LNCAP (cell line): ENCODE results near the gene DCTN1.

Experiments
- TF ChIP-seq, protein P1 (sequence below): fragments of 450-650 bp; IDR thresholded peaks from 2 replicates; pipeline ENCODE4 v1.5.1; 2017; ENCODE audit warnings: mild to moderate bottlenecking

DCTN1 gene

DNA sequence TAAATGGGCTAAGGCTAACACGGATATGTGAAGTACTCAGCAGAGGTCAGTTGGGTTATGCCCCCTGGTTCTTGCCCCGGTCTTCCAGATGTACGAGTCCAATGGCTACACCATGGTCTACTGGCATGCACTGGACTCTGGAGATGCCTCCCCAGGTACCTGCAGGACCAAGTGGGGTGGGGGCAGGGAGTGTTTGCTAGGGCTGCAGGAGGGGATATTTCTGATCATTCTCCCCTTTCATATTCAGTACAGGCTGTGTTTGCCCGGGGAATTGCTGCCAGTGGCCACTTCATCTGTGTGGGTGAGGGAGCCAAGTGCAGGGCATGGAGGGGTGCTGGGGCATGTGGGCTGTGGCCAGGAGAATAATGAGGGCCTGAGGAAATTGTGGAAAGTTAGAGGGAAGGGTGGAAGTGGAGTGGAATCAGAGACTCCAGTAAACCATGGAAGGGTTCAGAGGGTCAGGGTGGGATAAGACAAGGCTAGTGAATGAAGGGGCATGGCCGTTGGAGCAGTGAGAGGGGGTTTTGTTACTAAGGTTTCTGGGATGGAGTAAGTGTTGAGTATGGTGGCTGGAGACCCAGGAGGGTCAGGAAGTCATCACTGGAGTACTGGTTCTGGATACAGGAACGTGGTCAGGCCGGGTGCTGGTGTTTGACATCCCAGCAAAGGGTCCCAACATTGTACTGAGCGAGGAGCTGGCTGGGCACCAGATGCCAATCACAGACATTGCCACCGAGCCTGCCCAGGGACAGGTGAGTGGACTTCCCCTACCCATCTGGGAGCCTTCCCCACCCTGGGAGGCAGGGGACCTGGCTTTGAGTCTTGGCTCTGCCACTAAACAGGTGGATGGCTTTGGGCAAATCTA, 43.4 kb upstream of the DCTN1 start:
- TF ChIP-seq, protein P1, sequence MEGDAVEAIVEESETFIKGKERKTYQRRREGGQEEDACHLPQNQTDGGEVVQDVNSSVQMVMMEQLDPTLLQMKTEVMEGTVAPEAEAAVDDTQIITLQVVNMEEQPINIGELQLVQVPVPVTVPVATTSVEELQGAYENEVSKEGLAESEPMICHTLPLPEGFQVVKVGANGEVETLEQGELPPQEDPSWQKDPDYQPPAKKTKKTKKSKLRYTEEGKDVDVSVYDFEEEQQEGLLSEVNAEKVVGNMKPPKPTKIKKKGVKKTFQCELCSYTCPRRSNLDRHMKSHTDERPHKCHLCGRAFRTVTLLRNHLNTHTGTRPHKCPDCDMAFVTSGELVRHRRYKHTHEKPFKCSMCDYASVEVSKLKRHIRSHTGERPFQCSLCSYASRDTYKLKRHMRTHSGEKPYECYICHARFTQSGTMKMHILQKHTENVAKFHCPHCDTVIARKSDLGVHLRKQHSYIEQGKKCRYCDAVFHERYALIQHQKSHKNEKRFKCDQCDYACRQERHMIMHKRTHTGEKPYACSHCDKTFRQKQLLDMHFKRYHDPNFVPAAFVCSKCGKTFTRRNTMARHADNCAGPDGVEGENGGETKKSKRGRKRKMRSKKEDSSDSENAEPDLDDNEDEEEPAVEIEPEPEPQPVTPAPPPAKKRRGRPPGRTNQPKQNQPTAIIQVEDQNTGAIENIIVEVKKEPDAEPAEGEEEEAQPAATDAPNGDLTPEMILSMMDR, result no peak

DNA sequence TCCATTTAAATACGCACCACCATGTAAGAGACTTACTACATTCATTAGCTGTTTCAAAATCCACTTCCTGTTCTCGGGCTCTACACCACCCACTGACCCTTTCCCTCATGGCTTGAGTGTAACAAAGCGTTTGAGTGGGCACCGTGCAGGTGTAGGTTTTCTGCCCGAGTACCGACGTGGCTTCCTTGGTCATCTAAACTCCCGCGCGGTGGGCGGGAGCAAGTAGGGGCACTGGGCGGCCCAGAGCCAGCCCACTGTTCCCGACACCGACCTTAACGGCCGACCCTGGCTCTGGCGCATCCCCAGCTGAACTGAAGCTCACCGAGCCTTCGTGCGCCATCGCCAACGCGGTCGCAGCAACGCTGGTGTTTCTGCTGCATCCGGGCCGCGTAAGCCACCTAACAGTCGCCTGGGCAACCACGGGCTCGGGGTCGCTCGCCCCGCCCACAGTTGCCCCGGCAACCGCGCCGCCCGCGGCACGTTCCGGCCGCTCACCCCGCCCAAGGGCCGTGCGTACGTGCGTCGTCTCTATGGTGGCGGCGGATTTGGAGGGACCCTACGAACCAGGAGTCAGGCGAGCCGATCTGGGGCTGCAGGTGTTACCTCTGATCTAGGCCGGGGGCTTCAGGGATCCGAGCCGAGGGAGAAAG, 41.2 kb upstream of the DCTN1 start, which contains the start of the genes C2orf81 and WDR54:
Gene C2orf81 (minus strand): TSS at position 399 of the 650 bp plus-strand sequence. CDS start 59 bp downstream, at position 340.
Gene WDR54 (plus strand): TSS at position 510 of the 650 bp plus-strand sequence. CDS start 424 bp downstream, outside the sequence.
- TF ChIP-seq, protein P1, result no peak

DNA sequence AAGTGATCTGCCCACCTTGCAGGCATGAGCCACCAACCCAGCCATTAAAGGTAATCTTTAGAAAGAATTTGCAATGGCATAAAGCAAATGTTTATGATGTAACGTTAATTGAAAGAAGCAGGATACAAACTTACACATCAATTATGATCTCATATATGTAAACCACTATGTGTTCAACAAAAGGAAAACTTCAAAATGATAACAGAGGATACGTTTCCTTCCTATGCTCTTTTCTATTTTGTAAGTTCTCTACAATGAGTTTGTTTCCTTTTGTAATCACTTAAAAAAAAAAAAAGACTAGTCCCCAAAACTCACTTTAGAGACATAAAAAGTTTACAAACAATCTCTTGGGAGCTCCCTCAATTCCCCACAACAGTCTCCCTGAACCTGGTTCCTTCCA, 39.9 kb upstream of the DCTN1 start:
- TF ChIP-seq, protein P1, result no peak

DNA sequence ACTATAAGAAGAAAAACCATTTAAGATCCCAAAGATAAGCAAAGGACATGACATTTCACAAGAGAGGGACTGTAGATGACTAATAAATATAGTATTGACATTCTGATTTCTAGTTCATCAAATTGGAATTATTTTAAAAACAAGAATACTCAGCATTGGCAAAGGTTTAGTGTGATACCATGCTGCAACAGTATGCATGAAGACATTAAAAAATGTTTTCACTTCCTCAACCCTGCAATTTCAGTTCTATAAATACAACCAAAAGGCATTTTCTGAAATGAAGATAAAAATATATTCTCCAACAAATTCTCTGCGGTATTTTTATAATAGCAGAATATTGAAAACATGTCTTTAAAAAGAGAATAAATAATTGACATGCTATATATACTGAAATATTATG, 39.2 kb upstream of the DCTN1 start:
- TF ChIP-seq, protein P1, result no peak

DNA sequence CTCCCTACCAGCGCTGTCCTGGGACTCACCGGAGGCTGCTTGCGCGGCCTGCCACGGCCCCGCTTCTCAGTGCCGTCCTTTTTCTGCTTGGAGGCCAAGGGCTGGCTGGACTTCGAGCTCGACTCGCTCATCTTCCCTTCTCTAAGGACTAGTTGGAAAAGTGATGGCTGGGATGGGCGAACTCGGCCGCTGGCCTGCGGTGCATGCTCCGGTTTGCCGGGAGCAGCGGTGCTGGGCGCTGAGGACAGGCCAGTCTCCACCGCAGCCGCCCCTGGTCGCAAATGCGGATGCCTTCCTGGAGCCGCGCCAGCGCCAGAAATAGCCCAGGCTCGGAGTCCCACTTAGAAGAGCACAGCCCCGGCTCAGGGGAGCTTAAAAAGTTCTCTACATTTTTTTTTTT, 38.2 kb upstream of the DCTN1 start:
- TF ChIP-seq, protein P1, result no peak

DNA sequence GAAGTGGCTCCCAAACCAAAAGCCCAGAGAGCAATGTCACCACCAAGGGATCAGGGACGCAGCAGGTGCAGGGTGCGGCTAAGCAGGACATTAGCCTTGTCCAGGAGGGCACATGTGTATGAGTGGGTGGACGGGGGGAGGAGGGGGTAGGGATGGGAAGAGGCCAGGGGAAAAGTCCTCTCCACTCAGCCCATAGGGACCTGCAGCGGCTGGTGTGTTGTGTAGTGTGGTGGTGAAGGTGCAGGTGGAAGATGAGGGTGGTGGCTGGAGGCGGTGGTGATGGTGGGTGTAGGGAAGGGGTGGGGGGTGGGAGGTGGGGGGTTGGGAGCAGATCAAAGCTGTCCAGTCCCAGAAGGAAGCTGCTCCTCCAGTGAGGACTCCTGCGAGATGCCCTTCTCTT, 37.7 kb upstream of the DCTN1 start:
- TF ChIP-seq, protein P1, result no peak

DNA sequence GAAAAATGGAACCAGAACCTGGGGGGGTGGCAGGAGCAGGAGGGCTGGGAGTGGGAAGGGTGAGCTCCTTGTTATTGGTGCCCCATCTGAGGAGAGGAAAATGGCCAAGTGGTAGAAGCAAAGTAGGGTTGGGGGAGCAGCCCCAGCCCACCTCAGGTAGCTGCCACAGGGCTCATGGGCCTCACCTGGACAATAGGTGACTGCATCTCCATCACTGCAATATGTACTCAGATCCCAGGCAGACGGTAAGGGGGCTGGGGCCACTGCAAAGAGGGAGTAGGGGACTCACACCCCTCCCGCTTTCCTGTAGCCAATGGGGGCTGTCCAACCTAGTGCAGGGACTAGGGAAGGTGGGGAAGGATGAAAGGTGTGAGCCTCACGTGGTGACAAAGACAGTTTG, 37.1 kb upstream of the DCTN1 start:
- TF ChIP-seq, protein P1, result no peak
